GM08714 (cell line): ENCODE measurements around the gene ASTN2.

Experiments
- H3K4me3 ChIP-seq: fragments of 200-500 bp; sonication (Bioruptor generic); 2 replicates; pipeline ENCODE4 v1.5.1; 2014; ENCODE audit warnings: mild to moderate bottlenecking, low read length, inconsistent platforms
- ZNF274 ChIP-seq: IDR thresholded peaks from 2 replicates; pipeline ENCODE4 v1.6.1; 2012; ENCODE audit warnings: mild to moderate bottlenecking, low read depth, low read length

The ASTN2 gene

DNA sequence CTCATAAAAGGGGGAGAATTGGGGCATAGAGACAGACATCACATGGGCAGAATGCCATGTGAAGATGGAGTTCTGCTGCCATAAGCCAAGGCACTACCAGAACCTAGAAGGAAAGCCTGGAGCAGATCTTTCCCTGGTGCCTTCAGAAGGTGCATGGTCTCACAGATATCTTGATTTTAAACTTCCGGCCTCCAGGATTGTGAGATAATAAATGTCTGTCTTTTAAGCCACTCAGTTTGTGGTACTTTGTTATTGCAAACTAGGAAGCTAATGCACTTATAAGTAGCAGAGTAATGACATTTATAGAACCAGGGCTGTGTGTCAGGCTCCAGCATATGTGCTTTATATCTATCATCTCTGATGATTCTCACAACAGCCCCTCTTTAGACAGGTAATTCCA is 130.4 kb downstream of the ASTN2 start:
- no peak for TF ChIP-seq ZNF274
- no peak overlapping the region for H3K4me3 ChIP-seq

- no peak for TF ChIP-seq ZNF274
- H3K4me3 ChIP-seq: no peak overlapping the region
These were observed 132.3 kb downstream of the ASTN2 start for GRCh38 chr9:117282541-117282940.

DNA sequence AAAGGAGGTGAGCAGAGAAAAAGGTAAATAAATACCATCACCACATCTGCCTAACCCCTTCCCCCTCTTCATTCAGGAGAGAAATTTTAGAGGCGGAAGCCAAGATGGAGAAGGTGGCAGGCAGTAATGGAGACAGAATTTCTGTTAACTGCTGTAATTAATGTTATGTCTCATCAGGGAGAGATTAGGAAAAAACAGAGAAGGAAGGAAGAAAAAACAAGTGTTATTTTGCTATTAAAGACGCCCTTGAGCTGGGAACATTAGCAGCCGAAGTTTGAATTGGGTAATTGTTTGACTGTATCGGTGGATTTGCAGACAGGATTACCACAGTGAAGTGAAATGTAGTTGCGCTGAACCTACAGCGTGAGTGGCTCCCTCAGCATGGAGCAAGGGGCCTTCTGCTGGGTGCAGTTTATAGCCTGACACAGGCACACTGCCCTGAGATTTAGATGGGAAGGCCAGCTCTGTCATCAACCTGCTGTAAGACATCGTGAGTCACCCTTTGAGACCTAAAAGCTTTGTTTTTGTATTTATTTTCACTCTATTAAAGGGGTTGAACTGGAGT is 136.3 kb downstream of the ASTN2 start:
- TF ChIP-seq ZNF274: no peak
- H3K4me3 ChIP-seq: no peak overlapping the region

GRCh38 chr9:117278020-117278419 is 136.8 kb downstream of the ASTN2 start:
- no peak overlapping the region for H3K4me3 ChIP-seq
- no peak for TF ChIP-seq ZNF274

GRCh38 chr9:117276444-117276843 is 138.4 kb downstream of the ASTN2 start:
- TF ChIP-seq ZNF274: no peak
- no peak overlapping the region for H3K4me3 ChIP-seq

- TF ChIP-seq ZNF274: no peak
- no peak overlapping the region for H3K4me3 ChIP-seq
These were observed 141.2 kb downstream of the ASTN2 start for GRCh38 chr9:117273612-117274011.

DNA sequence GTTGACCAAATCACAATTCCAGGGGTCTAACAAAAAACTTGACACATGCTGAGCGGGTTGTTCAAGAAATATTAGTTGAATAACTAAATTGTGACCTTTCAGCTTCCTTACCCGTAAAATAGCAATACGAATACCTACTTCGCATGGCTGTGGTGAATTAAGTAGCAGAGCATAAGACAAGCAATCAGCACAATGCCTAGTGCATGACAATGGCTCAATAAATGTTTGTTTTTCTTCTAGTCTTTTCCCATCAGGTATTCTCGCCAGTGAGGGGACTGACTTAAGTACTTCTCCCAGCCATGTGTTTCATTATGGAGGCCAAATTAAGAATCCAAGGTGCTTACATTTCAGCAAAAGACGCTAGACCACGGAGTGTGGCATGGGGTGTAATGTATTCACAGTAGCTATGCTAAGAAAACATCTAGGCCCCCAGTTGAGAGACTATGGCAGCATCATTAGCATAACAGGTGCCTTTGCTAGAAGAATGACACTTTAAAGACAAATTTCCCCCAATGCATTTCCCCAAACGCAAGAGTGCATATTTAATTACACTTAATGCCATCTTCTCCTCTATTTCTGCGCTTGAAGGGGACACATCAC is 145.9 kb downstream of the ASTN2 start:
- no peak overlapping the region for H3K4me3 ChIP-seq
- no peak for TF ChIP-seq ZNF274

- no peak for TF ChIP-seq ZNF274
- H3K4me3 ChIP-seq: no peak overlapping the region
These were observed 147.9 kb downstream of the ASTN2 start for GRCh38 chr9:117266855-117267497.

- no peak for TF ChIP-seq ZNF274
- H3K4me3 ChIP-seq: no peak overlapping the region
These were observed 149.6 kb downstream of the ASTN2 start for GRCh38 chr9:117265253-117265652.

DNA sequence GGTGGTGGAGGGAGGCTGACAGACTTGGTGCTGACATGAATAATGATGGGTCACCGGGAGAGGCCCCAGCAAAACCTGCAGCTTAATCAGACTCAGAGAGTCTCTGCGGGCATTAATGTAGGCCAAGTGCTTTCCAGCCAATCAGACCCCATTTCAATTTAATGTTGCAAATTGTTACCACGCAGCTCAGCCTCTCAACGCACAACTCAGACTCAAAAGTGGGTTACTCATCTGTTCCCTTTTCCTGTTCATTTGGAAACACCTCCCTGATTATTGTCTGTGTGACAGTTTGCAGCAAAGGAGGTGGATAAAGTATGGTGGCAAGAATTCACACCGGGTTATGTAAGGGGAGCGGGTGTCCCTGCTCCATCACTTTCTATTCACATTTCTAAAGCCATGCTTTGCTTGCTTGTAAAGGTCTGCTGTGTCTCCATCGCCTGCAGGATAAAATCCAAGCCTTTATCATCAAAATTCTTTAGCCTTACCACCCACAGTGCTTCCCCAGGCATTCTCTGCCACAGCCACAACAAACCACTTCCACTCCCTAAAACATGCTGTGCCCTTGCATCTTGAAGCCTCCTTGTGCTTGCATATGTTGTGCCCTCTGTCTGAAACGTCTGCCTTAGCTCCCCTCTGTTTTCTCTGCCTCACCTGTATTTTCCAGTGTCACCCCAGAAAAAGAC is 156.5 kb downstream of the ASTN2 start:
- no peak for TF ChIP-seq ZNF274
- H3K4me3 ChIP-seq: no peak overlapping the region

DNA sequence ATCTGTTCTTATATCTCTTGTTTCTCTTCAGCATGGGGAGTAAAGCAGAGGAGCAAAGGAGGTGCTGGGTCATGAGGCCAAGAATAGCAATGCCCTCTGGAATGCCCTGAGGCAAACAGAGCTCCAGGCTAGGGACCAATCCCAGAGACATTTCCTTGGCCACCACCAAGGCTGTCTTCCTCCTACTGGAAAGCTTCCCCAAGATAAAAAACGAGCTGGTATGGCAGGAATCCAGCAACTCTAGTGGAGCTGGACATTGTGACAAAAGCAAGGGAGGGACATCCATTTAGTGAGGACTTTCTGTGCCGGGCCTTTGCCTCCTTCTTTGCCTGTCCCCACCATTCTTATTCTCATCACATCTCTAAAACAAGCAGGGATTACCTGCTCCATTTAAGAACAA is 161.6 kb downstream of the ASTN2 start:
- TF ChIP-seq ZNF274: no peak
- no peak overlapping the region for H3K4me3 ChIP-seq

GRCh38 chr9:117250610-117251215 is 164.1 kb downstream of the ASTN2 start:
- TF ChIP-seq ZNF274: no peak
- H3K4me3 ChIP-seq: no peak overlapping the region

GRCh38 chr9:117249799-117250198 is 165.1 kb downstream of the ASTN2 start:
- TF ChIP-seq ZNF274: no peak

GRCh38 chr9:117247266-117247665 is 167.6 kb downstream of the ASTN2 start:
- no peak for TF ChIP-seq ZNF274
- no peak overlapping the region for H3K4me3 ChIP-seq

More at GRCh38 chr9:117249799-117250198, 165.1 kb downstream of the ASTN2 start:
- no peak overlapping the region for H3K4me3 ChIP-seq
